SK-N-SH (cell line): ENCODE data around the gene ENOX1. TPM values are rescaled to one million over a fixed set of nuclear protein-coding genes. Genes with fewer than 3 reads are reported as not detected.

ENCODE experiments used
- CTCF ChIA-PET: fragments of 300-600, 350-600 bp; formaldehyde crosslinking; extraction: SDS; loops from one replicate; lab custom pipeline; 2021; lab: Yijun Ruan, JAX
- POLR2A ChIA-PET: fragments of 350-600 bp; sonication (Branson Sonifier 250); formaldehyde crosslinking; extraction: SDS; loops from one replicate; lab custom pipeline; 2020; ENCODE audit warnings: antibody characterized with exemption, inconsistent platforms; lab: Yijun Ruan, JAX
- DNase-seq: peaks from one replicate; pipeline ENCODE4 v3.0.0; 2012
- H2AFZ ChIP-seq: fragments of 200-600 bp; sonication (generic); 2 replicates; pipeline ENCODE4 v1.8.1; 2016; ENCODE audit warnings: antibody characterized with exemption, mild to moderate bottlenecking, low read depth
- H3F3A ChIP-seq: fragments of 200-600 bp; sonication (generic); replicated peaks from 2 replicates; pipeline ENCODE3; 2016; ENCODE audit warnings: antibody characterized with exemption, mild to moderate bottlenecking; ENCODE audit not compliant: insufficient read depth
- H3K27ac ChIP-seq, 2 experiments: fragments of 200-500 bp in 1 of 2; fragments of 200-600 bp in 1 of 2; sonication (Bioruptor generic) in 1 of 2; sonication (generic), shearing (Covaris generic) in 1 of 2; 2 replicates each; pipeline versions ENCODE4 v1.5.1 to v1.6.1; 2014 to 2016; ENCODE audit warnings: low read depth in 2 of 2, inconsistent platforms in 1 of 2, low read length in 1 of 2, mild to moderate bottlenecking in 1 of 2, mixed read lengths in 1 of 2
- H3K27me3 ChIP-seq: fragments of 200-600 bp; sonication (generic), shearing (Covaris generic); 2 replicates; pipeline ENCODE4 v1.6.1; 2016; ENCODE audit warnings: mixed run types; ENCODE audit not compliant: insufficient read depth
- H3K36me3 ChIP-seq, 2 experiments: fragments of 200-500 bp in 1 of 2; fragments of 200-600 bp in 1 of 2; sonication (Bioruptor generic) in 1 of 2; sonication (generic) in 1 of 2; replicated peaks in 1 of 2; 2 replicates each; pipeline versions ENCODE3 to v1.5.1; 2014 to 2016; ENCODE audit warnings: low read length in 1 of 2, mild to moderate bottlenecking in 1 of 2; ENCODE audit not compliant: insufficient read depth in 2 of 2, control insufficient read depth in 1 of 2
- H3K4me1 ChIP-seq, 2 experiments: fragments of 200-500 bp in 1 of 2; fragments of 200-600 bp in 1 of 2; sonication (Bioruptor generic) in 1 of 2; sonication (generic), shearing (Covaris generic) in 1 of 2; 2 replicates each; pipeline versions ENCODE4 v1.5.1 to v1.6.1; 2014 to 2016; ENCODE audit warnings: low read depth in 1 of 2, low read length in 1 of 2, mixed run types in 1 of 2; ENCODE audit not compliant: insufficient read depth in 2 of 2, control insufficient read depth in 1 of 2
- H3K4me2 ChIP-seq: fragments of 200-600 bp; sonication (generic), shearing (Covaris generic); 2 replicates; pipeline ENCODE4 v1.6.1; 2017; ENCODE audit warnings: mixed run types
- H3K4me3 ChIP-seq, 2 experiments: fragments of 200-500 bp in 1 of 2; fragments of 200-600 bp in 1 of 2; sonication (Bioruptor generic) in 1 of 2; sonication (generic), shearing (Covaris generic) in 1 of 2; 2 replicates each; pipeline versions ENCODE4 v1.5.1 to v1.8.1; 2014 to 2016; ENCODE audit warnings: low read depth in 2 of 2, inconsistent platforms in 1 of 2, low read length in 1 of 2, mild to moderate bottlenecking in 1 of 2, mixed read lengths in 1 of 2, moderate library complexity in 1 of 2
- H3K79me2 ChIP-seq: fragments of 200-600 bp; sonication (generic); 2 replicates; pipeline ENCODE4 v1.8.1; 2017; ENCODE audit warnings: mild to moderate bottlenecking; ENCODE audit not compliant: insufficient read depth
- H3K9ac ChIP-seq: fragments of 200-600 bp; sonication (generic); 2 replicates; pipeline ENCODE4 v1.6.1; 2017; ENCODE audit warnings: mixed run types
- H3K9me2 ChIP-seq: fragments of 200-600 bp; sonication (generic); 2 replicates; pipeline ENCODE4 v1.6.1; 2017; ENCODE audit warnings: mixed run types
- H3K9me3 ChIP-seq: fragments of 200-600 bp; sonication (generic); 2 replicates; pipeline ENCODE4 v1.6.1; 2017; ENCODE audit warnings: mixed run types, mild to moderate bottlenecking, moderate library complexity
- H4K20me1 ChIP-seq: fragments of 200-600 bp; sonication (generic); 2 replicates; pipeline ENCODE4 v1.6.1; 2017; ENCODE audit warnings: mild to moderate bottlenecking, mixed run types; ENCODE audit not compliant: insufficient read depth
- CHD2 ChIP-seq: fragments of 150-350 bp; IDR thresholded peaks from 2 replicates; pipeline ENCODE4 v1.6.1; 2018; ENCODE audit warnings: low read length; ENCODE audit not compliant: partially characterized antibody
- CTCF ChIP-seq: fragments of 200-600 bp; sonication (generic); IDR thresholded peaks from 2 replicates; pipeline ENCODE4 v1.6.1; 2017; ENCODE audit warnings: antibody characterized with exemption, mild to moderate bottlenecking, moderate library complexity
- EP300 ChIP-seq, 2 experiments: IDR thresholded peaks; 2 replicates each; pipeline versions ENCODE4 v1.4.0 to v1.6.1; 2012; ENCODE audit warnings: borderline replicate concordance in 1 of 2, low read depth in 1 of 2, low read length in 1 of 2
- FOSL2 ChIP-seq: IDR thresholded peaks from 2 replicates; pipeline ENCODE4 v1.4.0; 2012; ENCODE audit warnings: low read depth, mild to moderate bottlenecking, moderate library complexity, borderline replicate concordance
- FOXM1 ChIP-seq: IDR thresholded peaks from 2 replicates; pipeline ENCODE4 v1.4.0; 2012; ENCODE audit warnings: low read depth, mild to moderate bottlenecking
- GABPA ChIP-seq: IDR thresholded peaks from 2 replicates; pipeline ENCODE4 v1.4.0; 2012; ENCODE audit warnings: low read depth, mild to moderate bottlenecking
- IRF3 ChIP-seq: fragments of 150-350 bp; IDR thresholded peaks from 2 replicates; pipeline ENCODE4 v1.6.1; 2016; ENCODE audit warnings: mild to moderate bottlenecking, low read depth, low read length
- JUND ChIP-seq: IDR thresholded peaks from 2 replicates; pipeline ENCODE4 v1.4.0; 2012
- MXI1 ChIP-seq: IDR thresholded peaks from 2 replicates; pipeline ENCODE4 v1.6.1; 2012; ENCODE audit warnings: mild to moderate bottlenecking, low read depth, low read length, improper control_type of control experiment
- NFIC ChIP-seq: IDR thresholded peaks from 2 replicates; pipeline ENCODE4 v1.4.0; 2012; ENCODE audit warnings: borderline replicate concordance
- NRF1 ChIP-seq: IDR thresholded peaks from 2 replicates; pipeline ENCODE4 v1.6.1; 2012; ENCODE audit warnings: low read depth, mild to moderate bottlenecking, low read length
- PBX3 ChIP-seq: IDR thresholded peaks from 2 replicates; pipeline ENCODE4; 2012
- POLR2AphosphoS5 ChIP-seq: IDR thresholded peaks from 2 replicates; pipeline ENCODE4 v1.6.1; 2012; ENCODE audit warnings: low read depth, low read length
- RAD21 ChIP-seq: IDR thresholded peaks from 2 replicates; pipeline ENCODE4 v1.6.1; 2012; ENCODE audit warnings: mild to moderate bottlenecking, low read length
- RFX5 ChIP-seq: IDR thresholded peaks from 2 replicates; pipeline ENCODE4 v1.6.1; 2012; ENCODE audit warnings: mild to moderate bottlenecking, improper control_type of control experiment, low read length
- SMC3 ChIP-seq: IDR thresholded peaks from 2 replicates; pipeline ENCODE4 v1.6.1; 2012; ENCODE audit warnings: low read depth, low read length, improper control_type of control experiment
- TCF12 ChIP-seq: IDR thresholded peaks from 2 replicates; pipeline ENCODE4 v1.4.0; 2012
- USF1 ChIP-seq: IDR thresholded peaks from 2 replicates; pipeline ENCODE4 v1.4.0; 2012; ENCODE audit warnings: low read depth, borderline replicate concordance
- USF2 ChIP-seq: fragments of 150-350 bp; IDR thresholded peaks from 2 replicates; pipeline ENCODE4 v1.6.1; 2017; ENCODE audit warnings: antibody characterized with exemption, low read length, low read depth, borderline replicate concordance
- YY1 ChIP-seq: IDR thresholded peaks from 2 replicates; pipeline ENCODE4 v1.4.0; 2012; ENCODE audit warnings: low read depth, mild to moderate bottlenecking
- WGBS: methylation state at CpG from one replicate; pipeline ENCODE4 v1.1.6; 2017; ENCODE audit warnings: low lambda C conversion rate; 5-methylcytosine and 5-hydroxymethylcytosine counted together
- polyA plus RNA-seq, 3 experiments: library from polyadenylated mRNA; depleted of rRNA; stranded (reverse); fragments of >200 nt; gene quantifications; 2 replicates each; pipeline ENCODE4 v1.2.3, GENCODE V29; 2012

Gene ENOX1
- polyA plus RNA-seq, 1 of the 3 experiments (the other 2 are of a cell fraction): 5.8 TPM

- CTCF ChIA-PET: interaction anchor here (0.9 to 3.9 kb wide), 4 partner anchors 13 to 717 kb away, joined by 4 to 50 read pairs (median 26); no protein-coding TSS in a partner anchor
- no peak for DNase-seq
- no peaks in the 10 kb centered on the region for H3K9me3 ChIP-seq
- H3K4me3 ChIP-seq: no peak overlapping the region
- H3K79me2 ChIP-seq: no peaks in the 10 kb centered on the region
- POLR2A ChIA-PET: no interaction called here
- no peak overlapping the region for H3K27ac ChIP-seq
- no peaks in the 10 kb centered on the region for H3K27me3 ChIP-seq
- H2AFZ ChIP-seq: no peak overlapping the region
- no peak overlapping the region for H3K9ac ChIP-seq
- H3K4me1 ChIP-seq: peaks cover 4 to 7% of the 10 kb centered on the region in 2 experiments; a peak in 3 of 4 replicates
- peaks cover 10% of the 10 kb centered on the region for H3F3A ChIP-seq
- H3K4me2 ChIP-seq: no peak overlapping the region
- no peaks in the 10 kb centered on the region for H3K36me3 ChIP-seq
- H3K9me2 ChIP-seq: no peaks in the 10 kb centered on the region
- no peaks in the 10 kb centered on the region for H4K20me1 ChIP-seq
- no peak for TF ChIP-seq YY1
- TF ChIP-seq IRF3: no peak
- no peak for TF ChIP-seq NFIC
- TF ChIP-seq CHD2: no peak
- no peak for TF ChIP-seq GABPA
- TF ChIP-seq MXI1: no peak
- no peak for TF ChIP-seq FOSL2
- TF ChIP-seq EP300 (IDR thresholded peaks at IDR 0.05; ENCODE audit: borderline replicate concordance in 1 of 2, low read depth in 1 of 2, low read length in 1 of 2): no peak
- no peak for TF ChIP-seq TCF12
- TF ChIP-seq JUND: no peak
- TF ChIP-seq SMC3: no peak
- no peak for TF ChIP-seq CTCF
Measured at GRCh38 chr13:43802511-43802910, 15.7 kb upstream of the ENOX1 start.

GRCh38 chr13:43800828-43801227 lies 14.1 kb upstream of the ENOX1 start:
- ChIA-PET POLR2A (no interaction called here), CTCF (interaction anchor here (0.7 to 2.3 kb wide), 3 partner anchors 11 to 832 kb away, joined by 3 to 10 read pairs (median 7); no protein-coding TSS in a partner anchor)
- H3K27ac ChIP-seq: no peak overlapping the region
- TF ChIP-seq USF1: no peak
- TF ChIP-seq TCF12: no peak
- no peak for TF ChIP-seq FOXM1
- TF ChIP-seq RAD21: no peak
- TF ChIP-seq EP300 (IDR thresholded peaks at IDR 0.05; ENCODE audit: borderline replicate concordance in 1 of 2, low read depth in 1 of 2, low read length in 1 of 2): no peak
- TF ChIP-seq PBX3: no peak
- no peak for TF ChIP-seq USF2
- no peak for TF ChIP-seq POLR2AphosphoS5
- no peak for TF ChIP-seq NRF1
- TF ChIP-seq CHD2: no peak
- no peak for TF ChIP-seq RFX5

More at GRCh38 chr13:43800828-43801227, 14.1 kb upstream of the ENOX1 start:
- Histone ChIP-seq H3K36me3 (no peaks in the 10 kb centered on the region), H3K9ac (no peak overlapping the region), H3K4me2 (no peak overlapping the region), H3F3A (peaks cover 10% of the 10 kb centered on the region), H3K27me3 (no peaks in the 10 kb centered on the region), H3K4me1 (peaks cover 4 to 6% of the 10 kb centered on the region in 2 experiments; a peak in 3 of 4 replicates), H3K79me2 (no peaks in the 10 kb centered on the region), H3K9me3 (no peaks in the 10 kb centered on the region), H3K4me3 (no peak overlapping the region), H4K20me1 (no peaks in the 10 kb centered on the region), H3K9me2 (no peaks in the 10 kb centered on the region), H2AFZ (no peak overlapping the region)
- WGBS: 67% methylated on average over 3 of the region's 3 CpGs
- no peak for DNase-seq
